Stomach smooth muscle (tissue), 2 donors: ENCODE results near the gene GPR31.

Experiments used
- H3K27ac ChIP-seq: one replicate; pipeline ENCODE4 v1.7.0; 2013; ENCODE audit warnings: mild to moderate bottlenecking, low read length, inconsistent platforms
- H3K27me3 ChIP-seq, 2 donors: one replicate each; pipeline ENCODE4 v1.7.0; 2013; ENCODE audit warnings: low read length in 2 of 2; ENCODE audit not compliant: insufficient read depth in 2 of 2, control insufficient read depth in 1 of 2
- H3K36me3 ChIP-seq, 2 donors: one replicate each; pipeline ENCODE4 v1.7.0; 2013; ENCODE audit warnings: low read length in 2 of 2; ENCODE audit not compliant: control insufficient read depth in 2 of 2, insufficient read depth in 2 of 2
- H3K4me1 ChIP-seq: one replicate; pipeline ENCODE4 v1.7.0; 2013; ENCODE audit warnings: low read length; ENCODE audit not compliant: control insufficient read depth, insufficient read depth
- H3K4me3 ChIP-seq, 2 donors: one replicate each; pipeline ENCODE4 v1.7.0; 2013; ENCODE audit warnings: low read length in 2 of 2
- H3K9ac ChIP-seq, 2 donors: one replicate each; pipeline ENCODE4 v1.7.0; 2013; ENCODE audit warnings: low read length in 2 of 2, mild to moderate bottlenecking in 1 of 2
- H3K9me3 ChIP-seq, 2 donors: one replicate each; pipeline ENCODE4 v1.7.0; 2013; ENCODE audit warnings: low read length in 2 of 2; ENCODE audit not compliant: control insufficient read depth in 2 of 2
- donor health status: healthy.
- donor health status: Pancreatic carcinoma.

Gene GPR31

GRCh38 chr6:167125855-167126349 is 31.9 kb downstream of the GPR31 start:
- no peak overlapping the region for H3K27ac ChIP-seq
- H3K4me3 ChIP-seq, result no peak overlapping the region
- no peaks in the 10 kb centered on the region for H3K9me3 ChIP-seq
- no peaks in the 10 kb centered on the region for H3K36me3 ChIP-seq
- no peaks in the 10 kb centered on the region for H3K27me3 ChIP-seq
- H3K9ac ChIP-seq, result no peak overlapping the region
- H3K4me1 ChIP-seq, result no peaks in the 10 kb centered on the region

- H3K4me3 ChIP-seq, result no peak overlapping the region
- no peak overlapping the region for H3K27ac ChIP-seq
Measured at GRCh38 chr6:167125410-167125809, 32.4 kb downstream of the GPR31 start.

GRCh38 chr6:167124753-167125152 is 33.0 kb downstream of the GPR31 start:
- Histone ChIP-seq H3K27ac (no peak overlapping the region), H3K36me3 (no peaks in the 10 kb centered on the region), H3K27me3 (no peaks in the 10 kb centered on the region), H3K9me3 (no peaks in the 10 kb centered on the region), H3K9ac (no peak overlapping the region), H3K4me1 (no peaks in the 10 kb centered on the region), H3K4me3 (no peak overlapping the region)

More at GRCh38 chr6:167125410-167125809, 32.4 kb downstream of the GPR31 start:
- Histone ChIP-seq H3K9ac (no peak overlapping the region), H3K9me3 (no peaks in the 10 kb centered on the region), H3K27me3 (no peaks in the 10 kb centered on the region), H3K36me3 (no peaks in the 10 kb centered on the region), H3K4me1 (no peaks in the 10 kb centered on the region)

- Histone ChIP-seq H3K27me3 (no peaks in the 10 kb centered on the region), H3K27ac (no peak within 1 kb of the TSS), H3K9ac (no peak within 1 kb of the TSS), H3K9me3 (no peaks in the 10 kb centered on the region), H3K36me3 (no peaks in the 10 kb centered on the region), H3K4me3 (no peak within 1 kb of the TSS), H3K4me1 (no peaks in the 10 kb centered on the region)
Measured at GRCh38 chr6:167122827-167123657, 34.7 kb downstream of the GPR31 start, which contains the start of gene CCR6. CCR6 (plus strand) TSS chr6:167123096; CDS start chr6:167136135, 13,039 bp downstream.

- Histone ChIP-seq H3K9me3 (no peaks in the 10 kb centered on the region), H3K27ac (no peak overlapping the region), H3K9ac (no peak overlapping the region), H3K4me3 (no peak overlapping the region), H3K27me3 (no peaks in the 10 kb centered on the region), H3K4me1 (no peaks in the 10 kb centered on the region), H3K36me3 (no peaks in the 10 kb centered on the region)
Measured at GRCh38 chr6:167122041-167122826, 35.5 kb downstream of the GPR31 start.

- no peaks in the 10 kb centered on the region for H3K36me3 ChIP-seq
- H3K4me1 ChIP-seq, result peaks cover 4% of the 10 kb centered on the region
- H3K4me3 ChIP-seq, result no peak overlapping the region
- no peaks in the 10 kb centered on the region for H3K9me3 ChIP-seq
- H3K27ac ChIP-seq, result no peak overlapping the region
- no peak overlapping the region for H3K9ac ChIP-seq
- no peaks in the 10 kb centered on the region for H3K27me3 ChIP-seq
Measured at GRCh38 chr6:167121335-167121841, 36.4 kb downstream of the GPR31 start.

- no peaks in the 10 kb centered on the region for H3K9me3 ChIP-seq
- H3K36me3 ChIP-seq, result no peaks in the 10 kb centered on the region
- H3K4me3 ChIP-seq, result no peak overlapping the region
- H3K27ac ChIP-seq, result no peak overlapping the region
- H3K9ac ChIP-seq, result no peak overlapping the region
- H3K4me1 ChIP-seq, result peaks cover 8% of the 10 kb centered on the region
- H3K27me3 ChIP-seq, result no peaks in the 10 kb centered on the region
Measured at GRCh38 chr6:167120583-167120903, 37.2 kb downstream of the GPR31 start.

- H3K9me3 ChIP-seq, result no peaks in the 10 kb centered on the region
- peaks cover 8% of the 10 kb centered on the region for H3K4me1 ChIP-seq
- H3K27ac ChIP-seq, result no peak overlapping the region
- H3K36me3 ChIP-seq, result no peaks in the 10 kb centered on the region
- H3K9ac ChIP-seq, result no peak overlapping the region
- H3K27me3 ChIP-seq, result no peaks in the 10 kb centered on the region
- no peak overlapping the region for H3K4me3 ChIP-seq
Measured at GRCh38 chr6:167119670-167120582, 37.9 kb downstream of the GPR31 start.

- no peaks in the 10 kb centered on the region for H3K27me3 ChIP-seq
- H3K4me1 ChIP-seq, result peaks cover 8% of the 10 kb centered on the region
- H3K27ac ChIP-seq, result no peak overlapping the region
- H3K4me3 ChIP-seq, result no peak overlapping the region
- no peaks in the 10 kb centered on the region for H3K9me3 ChIP-seq
- no peaks in the 10 kb centered on the region for H3K36me3 ChIP-seq
- H3K9ac ChIP-seq, result no peak overlapping the region
Measured at GRCh38 chr6:167118839-167119238, 38.9 kb downstream of the GPR31 start.

- Histone ChIP-seq H3K9ac (no peak overlapping the region), H3K4me3 (no peak overlapping the region), H3K27me3 (no peaks in the 10 kb centered on the region), H3K36me3 (no peaks in the 10 kb centered on the region), H3K4me1 (peaks cover 8% of the 10 kb centered on the region), H3K9me3 (no peaks in the 10 kb centered on the region), H3K27ac (no peak overlapping the region)
Measured at GRCh38 chr6:167118006-167118405, 39.8 kb downstream of the GPR31 start.
